ENCODE measurements around the gene ZBTB46. TPM values are rescaled to one million over a fixed set of nuclear protein-coding genes. Genes with fewer than 3 reads are reported as not detected.

ZBTB46 gene
- total RNA-seq, 1 donor from 2014 or later = 0.84 TPM

- H3K27me3 Mint-ChIP-seq = no peaks in the 10 kb centered on the region
- H3K27ac Mint-ChIP-seq = no peak overlapping the region
- H3K4me1 Mint-ChIP-seq = peaks cover 11% of the 10 kb centered on the region
- no peaks in the 10 kb centered on the region for H3K9me3 Mint-ChIP-seq
- no peak for DNase-seq
- H3K4me3 Mint-ChIP-seq = no peak overlapping the region
- H3K36me3 Mint-ChIP-seq (ENCODE audit: low read depth) = peaks cover 14% of the 10 kb centered on the region
- intact Hi-C loops (cut with micrococcal nuclease) = no loop called here
Observed at GRCh38 chr20:63697868-63698545, 133.1 kb downstream of the ZBTB46 start.

GRCh38 chr20:63697357-63697867 is 133.7 kb downstream of the ZBTB46 start:
- intact Hi-C loops (cut with micrococcal nuclease) = no loop called here
- Mint-ChIP-seq H3K4me1 (peaks cover 11% of the 10 kb centered on the region), H3K27me3 (no peaks in the 10 kb centered on the region), H3K27ac (no peak overlapping the region), H3K36me3 (ENCODE audit: low read depth) (peaks cover 19% of the 10 kb centered on the region), H3K4me3 (no peak overlapping the region), H3K9me3 (no peaks in the 10 kb centered on the region)
- DNase-seq = no peak

- intact Hi-C loops (cut with micrococcal nuclease) = no loop called here
- Mint-ChIP-seq H3K9me3 (no peaks in the 10 kb centered on the region), H3K4me1 (peaks cover 11% of the 10 kb centered on the region), H3K27ac (no peak within 1 kb of the TSS), H3K27me3 (no peaks in the 10 kb centered on the region), H3K4me3 (no peak within 1 kb of the TSS), H3K36me3 (ENCODE audit: low read depth) (peaks cover 20% of the 10 kb centered on the region)
- DNase-seq = no peak
Observed at GRCh38 chr20:63696628-63697356, 134.3 kb downstream of the ZBTB46 start, which contains the start of gene TNFRSF6B. TSS of gene TNFRSF6B (plus strand) at chr20:63696652. CDS start at chr20:63696768, 116 bp downstream.

- H3K27ac Mint-ChIP-seq = no peak overlapping the region
- peaks cover 24% of the 10 kb centered on the region for H3K36me3 Mint-ChIP-seq (ENCODE audit: low read depth)
- intact Hi-C loops (cut with micrococcal nuclease) = no loop called here
- H3K4me3 Mint-ChIP-seq = no peak overlapping the region
- H3K9me3 Mint-ChIP-seq = no peaks in the 10 kb centered on the region
- DNase-seq = no peak
- H3K27me3 Mint-ChIP-seq = no peaks in the 10 kb centered on the region
- peaks cover 11% of the 10 kb centered on the region for H3K4me1 Mint-ChIP-seq
Observed at GRCh38 chr20:63696306-63696627, 134.8 kb downstream of the ZBTB46 start.

GRCh38 chr20:63695424-63696305 is 135.4 kb downstream of the ZBTB46 start:
- Mint-ChIP-seq H3K36me3 (ENCODE audit: low read depth) (peaks cover 24% of the 10 kb centered on the region), H3K27ac (no peak overlapping the region), H3K4me1 (peaks cover 11% of the 10 kb centered on the region), H3K4me3 (no peak overlapping the region), H3K27me3 (no peaks in the 10 kb centered on the region), H3K9me3 (no peaks in the 10 kb centered on the region)
- no peak for DNase-seq
- intact Hi-C loops (cut with micrococcal nuclease) = no loop called here

- H3K4me3 Mint-ChIP-seq = no peak overlapping the region
- no peaks in the 10 kb centered on the region for H3K9me3 Mint-ChIP-seq
- H3K27ac Mint-ChIP-seq = no peak overlapping the region
- no peak for DNase-seq
- intact Hi-C loops (cut with micrococcal nuclease) = no loop called here
- H3K27me3 Mint-ChIP-seq = no peaks in the 10 kb centered on the region
- peaks cover 24% of the 10 kb centered on the region for H3K36me3 Mint-ChIP-seq (ENCODE audit: low read depth)
- peaks cover 11% of the 10 kb centered on the region for H3K4me1 Mint-ChIP-seq
Observed at GRCh38 chr20:63694584-63695423, 136.3 kb downstream of the ZBTB46 start.

GRCh38 chr20:63693733-63694583 is 137.1 kb downstream of the ZBTB46 start:
- H3K27me3 Mint-ChIP-seq = no peaks in the 10 kb centered on the region
- peak overlapping the region; percentile 30 for H3K4me3 Mint-ChIP-seq
- no peak for DNase-seq
- H3K4me1 Mint-ChIP-seq = peaks cover 6% of the 10 kb centered on the region
- peaks cover 23% of the 10 kb centered on the region for H3K36me3 Mint-ChIP-seq (ENCODE audit: low read depth)
- H3K27ac Mint-ChIP-seq = peak overlapping the region; percentile 86
- no peaks in the 10 kb centered on the region for H3K9me3 Mint-ChIP-seq
- intact Hi-C loops (cut with micrococcal nuclease) = no loop called here

Other genes starting within 250 kb of the ZBTB46 start
- 13.9 and 14.1 TPM in 2 replicates for gene GMEB2, start 204.2 kb downstream of the ZBTB46 start, total RNA-seq
- 9.7 and 10.7 TPM in 2 replicates for gene STMN3, start 177.8 kb downstream of the ZBTB46 start, total RNA-seq
- gene RTEL1, start 173.0 kb downstream of the ZBTB46 start, total RNA-seq = 60.7 and 64.7 TPM in 2 replicates
- not detected in 2 replicates for gene TNFRSF6B, start 134.6 kb downstream of the ZBTB46 start, total RNA-seq
- 63.4 and 70.4 TPM in 2 replicates for gene ARFRP1, start 123.3 kb downstream of the ZBTB46 start, total RNA-seq
- 37.3 and 38.1 TPM in 2 replicates for gene ZGPAT, start 123.2 kb downstream of the ZBTB46 start, total RNA-seq
- 10.1 and 12.2 TPM in 2 replicates for gene LIME1, start 94.6 kb downstream of the ZBTB46 start, total RNA-seq
- gene SLC2A4RG, start 91.5 kb downstream of the ZBTB46 start, total RNA-seq = 41.0 and 43.6 TPM in 2 replicates
- gene ABHD16B, start 30.2 kb upstream of the ZBTB46 start, total RNA-seq = 0.19 TPM in 1 of 2 replicates, not detected in the other
- 75.9 and 78.8 TPM in 2 replicates for gene TPD52L2, start 34.0 kb upstream of the ZBTB46 start, total RNA-seq
- 42.3 and 43.1 TPM in 2 replicates for gene DNAJC5, start 63.9 kb upstream of the ZBTB46 start, total RNA-seq
- 48.1 and 49.5 TPM in 2 replicates for gene UCKL1, start 125.2 kb upstream of the ZBTB46 start, total RNA-seq
- gene ZNF512B, start 138.7 kb upstream of the ZBTB46 start, total RNA-seq = 26.0 and 26.9 TPM in 2 replicates
- gene SAMD10, start 148.4 kb upstream of the ZBTB46 start, total RNA-seq = 34.4 and 37.5 TPM in 2 replicates
- 79.5 and 81.3 TPM in 2 replicates for gene PRPF6, start 149.9 kb upstream of the ZBTB46 start, total RNA-seq
- 5.5 and 6.8 TPM in 2 replicates for gene C20orf204, start 204.9 kb upstream of the ZBTB46 start, total RNA-seq
- gene SOX18, start 218.4 kb upstream of the ZBTB46 start, total RNA-seq = 0.84 and 0.92 TPM in 2 replicates
- gene TCEA2, start 231.9 kb upstream of the ZBTB46 start, total RNA-seq = 35.4 and 36.8 TPM in 2 replicates
- 50.0 TPM in 2 replicates for gene RGS19, start 248.3 kb upstream of the ZBTB46 start, total RNA-seq
- 0.23 and 0.28 TPM in 2 replicates for gene OPRL1, start 248.8 kb upstream of the ZBTB46 start, total RNA-seq

All from activated CD4-positive, alpha-beta T cell treated with anti-CD3 and anti-CD28 coated beads, Interleukin-2, amount 10 ng/mL, durations not matched to agents 24 days and 14 days (primary cell).